A549 (cell line): Measurements from ENCODE around the gene RAB13. TPM values are rescaled to one million over a fixed set of nuclear protein-coding genes. Genes with fewer than 3 reads are reported as not detected.

Experiments used
- ATAC-seq, 2 experiments: fragments of 200-7000 bp in 1 of 2; fragments of >200 bp in 1 of 2; cut with Nextera tagmentation in 1 of 2; cut with Tn5 transposase in 1 of 2; 3 replicates each; pipeline versions ENCODE4 v1.8.0 to v1.9.1; 2018 to 2020; ENCODE audit warnings: mild to moderate bottlenecking in 1 of 2, moderate library complexity in 1 of 2
- CTCF ChIA-PET: fragments of 300-600 bp; sonication (Branson Sonifier 250); formaldehyde crosslinking; extraction: SDS; loops from one replicate; lab custom pipeline; 2021; ENCODE audit warnings: antibody characterized with exemption, inconsistent platforms; lab: Yijun Ruan, JAX
- POLR2A ChIA-PET: fragments of 350-600 bp; formaldehyde crosslinking; extraction: SDS; loops from one replicate; lab custom pipeline; 2021; ENCODE audit warnings: antibody characterized with exemption, inconsistent platforms; lab: Yijun Ruan, JAX
- DNase-seq, 2 experiments: peaks; one replicate each; pipeline versions ENCODE4 v3.0.0 to v3.0.0-alpha.2; 2011 to 2016; ENCODE audit warnings: low read depth in 1 of 2, low spot score in 1 of 2
- FAIRE-seq: peaks from 2 replicates; lab custom pipeline; 2011; peaks lifted over from hg19 to GRCh38; lab: Jason Lieb, UNC
- H3K27ac ChIP-seq, 2 experiments: fragments of >200 bp; sonication (Bioruptor Twin); formaldehyde crosslinking; 3 replicates each; pipeline ENCODE4 v1.5.1; 2016 to 2017
- H3K4me1 ChIP-seq: fragments of >200 bp; sonication (Bioruptor Twin); formaldehyde crosslinking; 3 replicates; pipeline ENCODE4 v1.6.1; 2016
- H3K4me2 ChIP-seq: fragments of >200 bp; sonication (Bioruptor Twin); formaldehyde crosslinking; 3 replicates; pipeline ENCODE4 v1.6.1; 2016
- H3K4me3 ChIP-seq: fragments of >200 bp; sonication (Bioruptor Twin); formaldehyde crosslinking; 3 replicates; pipeline ENCODE4 v1.5.1; 2016
- H3K9me3 ChIP-seq: fragments of >200 bp; sonication (Bioruptor Twin); formaldehyde crosslinking; 3 replicates; pipeline ENCODE4 v1.6.1; 2016
- BHLHE40 ChIP-seq: IDR thresholded peaks from 2 replicates; pipeline ENCODE4 v1.6.1; 2012; ENCODE audit warnings: low read depth, low read length, inconsistent platforms
- CBX2 ChIP-seq: fragments of 200-600 bp; sonication (generic); IDR thresholded peaks from 2 replicates; pipeline ENCODE4 v1.6.1; 2016; ENCODE audit warnings: low read depth, mild to moderate bottlenecking, borderline replicate concordance
- CBX8 ChIP-seq: fragments of 200-600 bp; sonication (generic); IDR thresholded peaks from 2 replicates; pipeline ENCODE4 v1.6.1; 2016
- CEBPB ChIP-seq, 2 experiments: fragments of >200 bp in 1 of 2; sonication (Bioruptor Twin) in 1 of 2; formaldehyde crosslinking in 1 of 2; IDR thresholded peaks; 2 replicates each; pipeline ENCODE4 v1.6.1; 2012 to 2016
- EHMT2 ChIP-seq: fragments of 200-600 bp; sonication (generic); IDR thresholded peaks from 2 replicates; pipeline ENCODE4 v1.6.1; 2016; ENCODE audit warnings: antibody characterized with exemption, low read depth, mild to moderate bottlenecking, moderate library complexity
- ELK1 ChIP-seq: fragments of 150-350 bp; IDR thresholded peaks from 2 replicates; pipeline ENCODE4 v1.6.1; 2014; ENCODE audit warnings: low read depth, mild to moderate bottlenecking, low read length
- FOSB ChIP-seq: fragments of 250-450 bp; sonication (Bioruptor Pico); IDR thresholded peaks from 2 replicates; pipeline ENCODE4 v1.5.0; 2020; ENCODE audit warnings: mild to moderate bottlenecking, moderate library complexity
- HES2 ChIP-seq: fragments of >200 bp; sonication (Bioruptor Twin); formaldehyde crosslinking; IDR thresholded peaks from 2 replicates; pipeline ENCODE4 v1.6.1; 2016
- HEYL ChIP-seq: fragments of 250-450 bp; sonication (Bioruptor Pico); IDR thresholded peaks from 2 replicates; pipeline ENCODE4 v1.8.0; 2021; ENCODE audit warnings: mild to moderate bottlenecking, moderate library complexity
- JUN ChIP-seq, 2 experiments: fragments of >200 bp; sonication (Bioruptor Twin); formaldehyde crosslinking; IDR thresholded peaks; 2 replicates in 1 of 2; 3 replicates in 1 of 2; pipeline ENCODE4 v1.6.1; 2016 to 2017
- JUNB ChIP-seq: fragments of >200 bp; sonication (Bioruptor Twin); formaldehyde crosslinking; IDR thresholded peaks from 2 replicates; pipeline ENCODE4 v1.6.1; 2016
- KDM1A ChIP-seq: fragments of 200-600 bp; sonication (generic); IDR thresholded peaks from 2 replicates; pipeline ENCODE4 v1.6.1; 2016; ENCODE audit warnings: low read depth, mild to moderate bottlenecking
- MAFK ChIP-seq: fragments of 450-650 bp; IDR thresholded peaks from 2 replicates; pipeline ENCODE4 v1.6.1; 2014; ENCODE audit not compliant: partially characterized antibody
- MYC ChIP-seq: IDR thresholded peaks from 2 replicates; pipeline ENCODE4 v1.6.1; 2012; ENCODE audit warnings: mild to moderate bottlenecking, inconsistent platforms, low read length, improper control_type of control experiment, borderline replicate concordance
- NFE2L2 ChIP-seq: fragments of 150-350 bp; conservative IDR thresholded peaks from 2 replicates; pipeline ENCODE4 v1.6.1; 2014; ENCODE audit warnings: low read length
- NR3C1 ChIP-seq: fragments of >200 bp; sonication (Bioruptor Twin); formaldehyde crosslinking; IDR thresholded peaks from 3 replicates; pipeline ENCODE4 v1.6.1; 2017
- PHF8 ChIP-seq: fragments of 200-600 bp; sonication (generic); IDR thresholded peaks from 2 replicates; pipeline ENCODE4 v1.6.1; 2016; ENCODE audit warnings: low read depth, mild to moderate bottlenecking, antibody characterized with exemption, moderate library complexity, borderline replicate concordance
- POLR2A ChIP-seq: IDR thresholded peaks from 2 replicates; pipeline ENCODE4 v1.6.1; 2012; ENCODE audit warnings: mild to moderate bottlenecking, low read length
- POLR2AphosphoS2 ChIP-seq: conservative IDR thresholded peaks from 2 replicates; pipeline ENCODE4 v1.6.1; 2012; ENCODE audit warnings: low read length, improper control_type of control experiment, inconsistent platforms
- SREBF2 ChIP-seq: fragments of 450-650 bp; IDR thresholded peaks from 2 replicates; pipeline ENCODE4 v1.6.1; 2014; ENCODE audit warnings: mild to moderate bottlenecking, moderate library complexity
- ZFP36 ChIP-seq: fragments of 450-650 bp; IDR thresholded peaks from 2 replicates; pipeline ENCODE4 v1.6.1; 2014; ENCODE audit warnings: borderline replicate concordance; ENCODE audit not compliant: partially characterized antibody
- WGBS: methylation state at CpG from one replicate; pipeline ENCODE4 v1.1.6; 2017; ENCODE audit errors: missing lambda C conversion rate; 5-methylcytosine and 5-hydroxymethylcytosine counted together
- polyA plus RNA-seq, 4 experiments: library from polyadenylated mRNA; depleted of rRNA in 3 of 4; stranded (reverse); fragments of >200 nt; fragmentation: RNase III in 1 of 4; extraction: RNeasy Plus Mini Kit Qiagen cat#74134 plus additional on column Dnase treatment in 1 of 4; gene quantifications; 2 replicates in 3 of 4; 3 replicates in 1 of 4; pipeline ENCODE4 v1.2.3, GENCODE V29; 2011 to 2017
- TF ChIP-seq, protein P1 (sequence below): fragments of 250-450 bp; sonication (Bioruptor Pico); IDR thresholded peaks from 2 replicates; pipeline ENCODE4 v1.5.0; 2020; ENCODE audit warnings: low read depth, mild to moderate bottlenecking, moderate library complexity
- TF ChIP-seq, protein P2 (sequence below): IDR thresholded peaks from 2 replicates; pipeline ENCODE4 v1.6.1; 2012

Gene RAB13
- polyA plus RNA-seq, 2 of the 4 experiments (the other 2 are of a cell fraction): 90.9 to 160 TPM

DNA sequence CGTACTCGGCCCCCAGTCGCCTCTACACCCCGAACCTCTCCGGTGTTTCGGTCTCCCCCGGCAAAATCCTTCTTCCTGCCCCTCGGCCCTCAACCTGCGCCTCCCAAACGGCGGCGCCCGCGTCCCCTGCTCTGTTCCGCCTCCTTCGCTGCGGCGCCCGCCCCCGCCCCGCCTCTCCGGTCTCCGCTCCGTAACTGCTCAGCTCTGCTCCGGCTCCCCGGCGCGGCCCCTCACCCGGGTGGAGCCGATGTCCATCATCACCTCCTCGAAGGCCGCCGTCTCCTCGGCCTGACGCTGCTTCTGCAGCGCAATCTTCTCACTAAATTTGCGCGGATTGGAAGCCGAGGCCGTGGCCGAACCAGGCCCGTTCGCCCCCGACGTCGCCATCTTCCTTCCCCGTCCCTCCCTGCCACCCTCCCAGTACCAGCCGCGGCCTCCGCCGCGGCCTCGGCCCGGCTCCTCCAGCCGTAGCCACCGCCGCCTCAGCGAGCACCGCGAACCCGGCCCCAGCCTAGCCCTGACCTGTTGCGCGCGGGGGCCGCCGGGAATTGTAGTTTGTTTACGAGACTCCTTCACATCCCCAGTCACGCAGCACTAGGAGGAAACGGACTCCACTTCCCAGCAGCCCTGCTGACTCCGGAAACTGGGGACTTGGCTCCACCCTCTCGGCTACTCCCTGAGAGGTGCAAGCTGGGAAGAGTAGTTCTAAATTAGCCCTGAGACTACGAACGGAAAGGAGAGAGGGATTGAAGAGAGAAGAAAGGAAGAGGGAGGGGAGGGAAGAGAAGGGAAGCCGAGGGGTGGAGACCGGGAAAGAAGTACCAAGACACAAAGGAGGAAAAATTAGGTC, 27.8 kb downstream of the RAB13 start, which contains the start of gene CRTC2 (continued):
- TF ChIP-seq FOSB (CRISPR knock-in tag): no peak
- no peak for TF ChIP-seq KDM1A
- TF ChIP-seq MYC: 0 out of 2 replicates have a peak, but pooled peaks have one; percentile 35
- no peak for TF ChIP-seq MAFK
- TF ChIP-seq JUN (IDR thresholded peaks at IDR 0.05): peak; percentile 79 to 85; a peak in 4 of 5 replicates
- TF ChIP-seq CEBPB (IDR thresholded peaks at IDR 0.05): no peak
- TF ChIP-seq JUNB: no peak
- no peak for TF ChIP-seq CBX2
- no peak for TF ChIP-seq SREBF2

GRCh38 chr1:153957744-153958110, 28.4 kb downstream of the RAB13 start:
- TF ChIP-seq POLR2AphosphoS2: no peak
- TF ChIP-seq NR3C1: no peak
- no peak for TF ChIP-seq ZFP36
- no peak for TF ChIP-seq PHF8
- no peak for TF ChIP-seq NFE2L2
- TF ChIP-seq ELK1: no peak
- no peak for TF ChIP-seq CBX2
- TF ChIP-seq, protein P1, sequence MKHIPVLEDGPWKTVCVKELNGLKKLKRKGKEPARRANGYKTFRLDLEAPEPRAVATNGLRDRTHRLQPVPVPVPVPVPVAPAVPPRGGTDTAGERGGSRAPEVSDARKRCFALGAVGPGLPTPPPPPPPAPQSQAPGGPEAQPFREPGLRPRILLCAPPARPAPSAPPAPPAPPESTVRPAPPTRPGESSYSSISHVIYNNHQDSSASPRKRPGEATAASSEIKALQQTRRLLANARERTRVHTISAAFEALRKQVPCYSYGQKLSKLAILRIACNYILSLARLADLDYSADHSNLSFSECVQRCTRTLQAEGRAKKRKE: no peak
- no peak for TF ChIP-seq EHMT2
- no peak for TF ChIP-seq BHLHE40
- no peak for TF ChIP-seq POLR2A
- no peak for TF ChIP-seq CBX8
- no peak for TF ChIP-seq MAFK
- TF ChIP-seq HEYL (CRISPR knock-in tag): no peak
- TF ChIP-seq CEBPB (IDR thresholded peaks at IDR 0.05): no peak
- TF ChIP-seq, protein P2, sequence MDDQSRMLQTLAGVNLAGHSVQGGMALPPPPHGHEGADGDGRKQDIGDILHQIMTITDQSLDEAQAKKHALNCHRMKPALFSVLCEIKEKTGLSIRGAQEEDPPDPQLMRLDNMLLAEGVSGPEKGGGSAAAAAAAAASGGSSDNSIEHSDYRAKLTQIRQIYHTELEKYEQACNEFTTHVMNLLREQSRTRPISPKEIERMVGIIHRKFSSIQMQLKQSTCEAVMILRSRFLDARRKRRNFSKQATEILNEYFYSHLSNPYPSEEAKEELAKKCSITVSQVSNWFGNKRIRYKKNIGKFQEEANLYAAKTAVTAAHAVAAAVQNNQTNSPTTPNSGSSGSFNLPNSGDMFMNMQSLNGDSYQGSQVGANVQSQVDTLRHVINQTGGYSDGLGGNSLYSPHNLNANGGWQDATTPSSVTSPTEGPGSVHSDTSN: no peak
- no peak for TF ChIP-seq HES2
- FAIRE-seq: no peak
- CTCF ChIA-PET: interaction anchor here (0.9 to 7.5 kb wide), 5 partner anchors 10 to 160 kb away, joined by 3 to 75 read pairs (median 5); partner anchors contain the start of genes CREB3L4, DENND4B and RAB13

More at GRCh38 chr1:153957744-153958110, 28.4 kb downstream of the RAB13 start:
- POLR2A ChIA-PET: interaction anchor here (0.5 to 2.4 kb wide), 4 partner anchors 10 to 33 kb away, joined by 3 to 12 read pairs (median 8); partner anchors contain the start of genes CREB3L4, JTB and RPS27
- Histone ChIP-seq H3K4me1 (peaks cover 32% of the 10 kb centered on the region), H3K4me3 (peak overlapping the region; percentile 94), H3K9me3 (no peaks in the 10 kb centered on the region), H3K27ac (peak overlapping the region; percentile 92 to 95), H3K4me2 (peak overlapping the region; percentile 90)
- peak; percentile 39 to 47 for ATAC-seq
- DNase-seq: no peak
- WGBS: 2% methylated on average over 13 of the region's 13 CpGs
